Measurements from ENCODE around the gene ZBTB45. TPM values are rescaled to one million over a fixed set of nuclear protein-coding genes. Genes with fewer than 3 reads are reported as not detected.
A peak's percentile ranks its signal among the peaks of the same experiment; 100 is the strongest.

Gene ZBTB45
- total RNA-seq, 1 experiment from 2014 or later, result 14.8 TPM

GRCh38 chr19:58500242-58500641, 19.4 kb downstream of the ZBTB45 start:
- Mint-ChIP-seq H3K4me1 (ENCODE audit: low read depth, unreplicated experiment) (peaks cover 7% of the 10 kb centered on the region), H3K36me3 (ENCODE audit: insufficient read depth, unreplicated experiment) (no peaks in the 10 kb centered on the region), H3K9me3 (ENCODE audit: unreplicated experiment) (peaks cover 21% of the 10 kb centered on the region), H3K27me3 (ENCODE audit: insufficient read depth, unreplicated experiment) (no peaks in the 10 kb centered on the region), H3K27ac (ENCODE audit: unreplicated experiment) (no peak overlapping the region), H3K4me3 (ENCODE audit: unreplicated experiment) (peak overlapping the region; percentile 78)
- DNase-seq, result no peak
- H3K9me3 ChIP-seq, result no peaks in the 10 kb centered on the region
- no peaks in the 10 kb centered on the region for H3K36me3 ChIP-seq (ENCODE audit: control insufficient read depth, insufficient read depth, low read length)
- intact Hi-C loops (cut with micrococcal nuclease; ENCODE audit: unreplicated experiment), result no loop called here
- no peaks in the 10 kb centered on the region for H3K27me3 ChIP-seq (replicated peaks; ENCODE audit: control insufficient read depth, insufficient read depth, low read length)
- ChIA-PET CTCF (interaction anchor here (3.0 kb wide), 1 partner anchor 20 kb away, joined by 14 read pairs; the partner anchor contains the start of gene ZBTB45), POLR2A (no interaction called here)
- BruUV-seq (replicated peaks), result no TSS peak
- H3K4me3 ChIP-seq (ENCODE audit: low read depth, low read length), result peak overlapping the region; percentile 66
- peaks cover 8% of the 10 kb centered on the region; the same call in 1 of the 2 replicates for H3K4me1 ChIP-seq
- no peak for TF ChIP-seq CTCF (IDR thresholded peaks at IDR 0.05; ENCODE audit: insufficient read depth in 1 of 2, low read depth in 1 of 2, low read length in 1 of 2, severe bottlenecking in 1 of 2, unreplicated experiment in 1 of 2)

DNA sequence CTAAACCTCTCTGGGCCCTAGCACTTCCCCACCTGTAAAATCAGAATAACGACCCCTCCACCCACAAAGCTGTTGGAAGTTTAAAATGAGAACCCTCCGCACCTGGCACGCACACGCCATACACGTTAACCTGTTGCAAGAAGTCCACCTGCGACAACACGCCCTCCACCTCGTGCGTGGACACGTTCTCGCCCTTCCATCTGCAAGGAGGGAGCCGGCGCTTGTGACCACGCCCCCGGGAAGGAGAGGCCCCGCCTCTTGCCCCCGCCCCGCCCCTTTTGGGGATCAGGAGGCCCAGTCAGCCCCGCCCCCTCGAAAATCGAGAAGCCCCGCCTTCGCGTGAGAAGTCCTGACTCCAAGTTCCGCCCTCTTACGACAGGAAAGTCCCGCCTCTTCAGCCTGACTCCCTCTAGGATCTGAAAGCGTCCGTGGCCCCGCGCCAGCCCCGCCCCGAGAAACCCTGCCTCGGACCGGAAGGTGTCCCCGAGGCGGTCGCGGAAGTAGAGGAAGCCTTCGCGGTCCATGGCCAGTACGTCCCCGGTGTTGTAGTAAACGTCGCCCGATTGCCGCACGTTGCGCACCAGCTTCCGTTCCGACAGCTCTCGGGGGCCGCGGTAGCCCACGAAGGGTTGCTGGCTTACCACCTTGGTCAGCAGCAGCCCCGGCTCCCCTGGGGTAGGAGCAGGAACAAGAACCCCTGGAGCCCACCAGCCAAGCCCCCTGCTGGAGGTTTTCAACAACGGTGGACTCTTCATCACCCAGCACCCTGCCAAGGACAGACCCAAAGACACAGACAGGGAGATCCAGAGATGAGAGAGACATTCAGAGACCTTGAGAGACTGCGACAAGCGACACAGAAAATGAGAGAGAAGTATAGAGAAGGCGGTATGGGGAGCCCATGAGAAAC, 20.3 kb downstream of the ZBTB45 start:
- peaks cover 8% of the 10 kb centered on the region; the same call in 1 of the 2 replicates for H3K4me1 ChIP-seq
- Mint-ChIP-seq H3K27ac (ENCODE audit: unreplicated experiment) (peak overlapping the region; percentile 73), H3K27me3 (ENCODE audit: insufficient read depth, unreplicated experiment) (no peaks in the 10 kb centered on the region), H3K4me1 (ENCODE audit: low read depth, unreplicated experiment) (peaks cover 7% of the 10 kb centered on the region), H3K36me3 (ENCODE audit: insufficient read depth, unreplicated experiment) (no peaks in the 10 kb centered on the region), H3K4me3 (ENCODE audit: unreplicated experiment) (peak overlapping the region; percentile 78), H3K9me3 (ENCODE audit: unreplicated experiment) (peaks cover 21% of the 10 kb centered on the region)
- CTCF ChIA-PET, result interaction anchor here (0.6 to 3.0 kb wide), 2 partner anchors 21 to 22 kb away, joined by 4 to 14 read pairs; partner anchors contain the start of gene ZBTB45
- peak; percentile 39 to 68 for TF ChIP-seq CTCF (IDR thresholded peaks at IDR 0.05; ENCODE audit: insufficient read depth in 1 of 2, low read depth in 1 of 2, low read length in 1 of 2, severe bottlenecking in 1 of 2, unreplicated experiment in 1 of 2)
- no peaks in the 10 kb centered on the region for H3K27me3 ChIP-seq (replicated peaks; ENCODE audit: control insufficient read depth, insufficient read depth, low read length)
- DNase-seq, result peak; percentile 100
- peak overlapping the region; percentile 69 for H3K4me3 ChIP-seq (ENCODE audit: low read depth, low read length)
- no TSS peak for BruUV-seq (replicated peaks)
- intact Hi-C loops (cut with micrococcal nuclease; ENCODE audit: unreplicated experiment), result loop anchor here (1.0 to 2.0 kb wide), 5 partner anchors 20 to 112 kb away; partner anchors contain the start of genes MZF1, RPS5, ZBTB45 and ZNF324
- POLR2A ChIA-PET, result interaction anchor here (0.6 to 0.9 kb wide), 2 partner anchors 44 to 137 kb away, joined by 3 to 10 read pairs; partner anchors contain the start of genes TRIM28 and ZNF497
- no peaks in the 10 kb centered on the region for H3K9me3 ChIP-seq
- no peaks in the 10 kb centered on the region for H3K36me3 ChIP-seq (ENCODE audit: control insufficient read depth, insufficient read depth, low read length)

GRCh38 chr19:58498316-58499020, 21.1 kb downstream of the ZBTB45 start:
- Histone ChIP-seq H3K4me1 (peaks cover 8% of the 10 kb centered on the region; the same call in 1 of the 2 replicates), H3K27me3 (replicated peaks; ENCODE audit: control insufficient read depth, insufficient read depth, low read length) (no peaks in the 10 kb centered on the region), H3K36me3 (ENCODE audit: control insufficient read depth, insufficient read depth, low read length) (no peaks in the 10 kb centered on the region), H3K9me3 (no peaks in the 10 kb centered on the region), H3K4me3 (ENCODE audit: low read depth, low read length) (peak overlapping the region; percentile 69)
- Mint-ChIP-seq H3K36me3 (ENCODE audit: insufficient read depth, unreplicated experiment) (no peaks in the 10 kb centered on the region), H3K4me1 (ENCODE audit: low read depth, unreplicated experiment) (peaks cover 7% of the 10 kb centered on the region), H3K27me3 (ENCODE audit: insufficient read depth, unreplicated experiment) (no peaks in the 10 kb centered on the region), H3K9me3 (ENCODE audit: unreplicated experiment) (peaks cover 20% of the 10 kb centered on the region), H3K27ac (ENCODE audit: unreplicated experiment) (peak overlapping the region; percentile 73), H3K4me3 (ENCODE audit: unreplicated experiment) (peak overlapping the region; percentile 78)
- CTCF ChIA-PET, result interaction anchor here (3.0 kb wide), 1 partner anchor 21 kb away, joined by 14 read pairs; the partner anchor contains the start of gene ZBTB45
- TF ChIP-seq CTCF (IDR thresholded peaks at IDR 0.05; ENCODE audit: insufficient read depth in 1 of 2, low read depth in 1 of 2, low read length in 1 of 2, severe bottlenecking in 1 of 2, unreplicated experiment in 1 of 2), result no peak
- POLR2A ChIA-PET, result interaction anchor here (0.9 kb wide), 1 partner anchor 45 kb away, joined by 10 read pairs; the partner anchor contains the start of gene TRIM28
- TSS peak; percentile 69 for BruUV-seq (replicated peaks)
- intact Hi-C loops (cut with micrococcal nuclease; ENCODE audit: unreplicated experiment), result loop anchor here (1.0 to 2.0 kb wide), 5 partner anchors 21 to 112 kb away; partner anchors contain the start of genes MZF1, RPS5, ZBTB45 and ZNF324
- DNase-seq, result no peak
